ENCODE results near the gene ILDR2.

- TF ChIP-seq CREB5 (CRISPR knock-in tag; IDR thresholded peaks at IDR 0.05; ENCODE audit: low read depth) = no peak
- no peak for TF ChIP-seq BACH2 (CRISPR knock-in tag; IDR thresholded peaks at IDR 0.05; ENCODE audit: borderline replicate concordance)
- no peak for TF ChIP-seq ZFP30 (CRISPR knock-in tag; IDR thresholded peaks at IDR 0.05)
- no peak for TF ChIP-seq ZC3H10 (CRISPR knock-in tag; IDR thresholded peaks at IDR 0.05)
- no peak for TF ChIP-seq ZNF70 (CRISPR knock-in tag; IDR thresholded peaks at IDR 0.05)
- no peak for TF ChIP-seq RARB (CRISPR knock-in tag; IDR thresholded peaks at IDR 0.05)
Measured at GRCh38 chr1:166882893-166883292, 92.4 kb downstream of the ILDR2 start.
